ELF-1 (cell line): ENCODE measurements around the gene SELP.
A peak's percentile ranks its signal among the peaks of the same experiment; 100 is the strongest.

Experiments used
- DNase-seq: peaks from one replicate; pipeline ENCODE4 v3.0.0-alpha.2; 2016; ENCODE audit warnings: low read depth, low spot score

SELP gene

DNA sequence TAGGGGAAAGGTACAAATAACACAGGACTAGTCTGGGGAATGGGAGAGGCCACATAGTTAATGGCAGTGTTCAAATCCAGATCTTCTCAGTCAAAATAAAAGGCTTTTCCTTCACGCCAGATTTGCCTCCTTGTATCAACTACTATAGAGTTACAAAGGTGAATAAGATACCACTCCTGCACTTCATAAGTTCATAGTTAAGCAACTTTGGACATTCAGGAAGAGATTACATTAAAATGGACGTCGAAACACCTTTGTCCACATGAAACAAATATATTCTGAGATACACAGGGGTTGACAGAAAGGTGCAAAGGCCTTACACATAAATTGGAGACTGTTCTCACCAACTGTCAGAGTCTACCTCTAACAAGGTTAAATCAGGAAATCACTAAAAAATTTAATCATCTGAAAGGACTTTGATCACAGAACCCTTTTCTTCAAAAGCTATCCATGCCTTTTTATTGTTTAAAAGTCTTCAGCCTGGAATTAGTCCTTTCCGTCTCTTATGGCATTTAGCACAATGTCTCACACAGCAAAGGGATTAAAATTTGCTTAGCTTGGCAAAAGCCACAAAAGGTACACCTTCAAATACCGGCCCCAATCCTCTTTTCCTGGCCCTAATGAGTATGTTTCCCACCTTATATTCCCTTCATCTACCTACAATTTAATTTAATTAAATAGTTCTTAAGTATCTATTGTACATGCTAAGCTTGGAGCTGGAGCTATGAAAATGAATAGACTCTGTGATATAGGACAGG lies 51.8 kb downstream of the SELP start:
- DNase-seq: no peak

DNA sequence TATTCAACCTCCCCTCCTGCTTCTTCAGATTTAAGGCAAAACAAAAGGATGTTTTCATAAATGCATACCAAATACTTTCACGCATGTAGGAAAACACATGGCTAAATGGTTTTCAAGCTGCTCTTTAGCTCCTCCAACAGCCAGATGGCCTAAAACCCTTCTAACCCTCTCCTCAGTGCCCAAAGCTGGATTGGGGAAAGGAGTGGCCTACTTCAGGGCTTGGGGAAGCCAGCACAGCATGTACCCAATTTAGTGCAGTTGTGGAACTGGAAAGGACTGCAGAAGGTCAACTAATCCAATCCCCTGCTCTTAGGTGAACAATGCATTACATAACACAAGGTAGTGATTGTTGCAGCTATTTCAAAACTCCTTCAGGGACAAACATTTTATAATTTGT lies 53.0 kb downstream of the SELP start:
- DNase-seq: no peak

DNA sequence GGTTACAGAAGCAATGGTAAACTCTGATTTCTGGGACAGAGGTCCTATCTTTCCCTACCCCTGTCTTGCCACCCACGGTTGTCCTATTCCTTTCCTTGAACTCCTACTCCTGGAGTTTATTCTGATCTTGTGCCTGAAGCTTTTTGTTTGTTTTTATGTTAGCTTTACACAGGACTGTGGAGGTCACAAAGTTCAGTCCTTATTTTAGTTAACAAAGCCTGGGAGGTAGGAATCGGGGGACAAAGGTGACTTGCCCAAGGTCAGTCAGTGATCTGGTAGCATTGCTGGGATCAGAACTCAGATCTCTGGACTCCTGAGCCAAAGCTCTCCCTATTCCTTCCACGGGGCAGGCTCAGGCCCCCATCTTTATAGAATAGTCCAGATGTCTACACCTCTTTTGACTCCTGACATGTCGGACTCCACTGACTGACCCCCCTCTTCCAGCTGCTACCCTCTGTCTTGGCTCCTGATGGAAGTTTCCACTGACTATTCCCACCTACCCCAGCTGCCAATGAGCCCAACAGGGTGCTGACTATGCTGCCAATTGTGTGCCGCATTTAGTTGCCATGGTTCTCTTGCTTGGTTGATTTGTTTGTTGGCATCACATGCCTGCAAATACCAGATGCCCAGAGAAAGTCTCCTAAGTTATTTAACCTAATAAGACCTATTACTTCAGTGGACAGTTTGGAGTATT lies 53.5 kb downstream of the SELP start:
- DNase-seq: no peak

DNA sequence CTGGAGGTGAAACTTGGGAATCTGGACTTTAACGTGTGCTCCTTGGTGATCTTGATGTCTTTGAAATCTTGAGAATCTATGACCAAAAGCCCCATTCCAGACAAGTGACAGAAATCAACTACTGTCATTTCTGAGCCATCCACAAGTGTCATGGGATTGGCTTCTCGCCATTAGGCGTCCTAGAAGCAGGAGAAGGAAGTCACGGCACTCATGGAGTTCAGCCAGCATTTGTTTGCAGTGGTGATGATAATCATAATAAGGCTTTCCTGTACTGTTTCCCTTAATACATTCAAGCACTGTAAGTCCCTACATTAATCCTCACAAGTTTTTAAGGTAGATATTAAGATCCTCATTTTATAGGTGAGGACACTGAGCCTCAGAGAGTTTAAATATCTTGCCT lies 55.6 kb downstream of the SELP start:
- no peak for DNase-seq

GRCh38 chr1:169572187-169572586 lies 57.7 kb downstream of the SELP start:
- no peak for DNase-seq

- no peak for DNase-seq
Measured at GRCh38 chr1:169571450-169571849, 58.5 kb downstream of the SELP start.

DNA sequence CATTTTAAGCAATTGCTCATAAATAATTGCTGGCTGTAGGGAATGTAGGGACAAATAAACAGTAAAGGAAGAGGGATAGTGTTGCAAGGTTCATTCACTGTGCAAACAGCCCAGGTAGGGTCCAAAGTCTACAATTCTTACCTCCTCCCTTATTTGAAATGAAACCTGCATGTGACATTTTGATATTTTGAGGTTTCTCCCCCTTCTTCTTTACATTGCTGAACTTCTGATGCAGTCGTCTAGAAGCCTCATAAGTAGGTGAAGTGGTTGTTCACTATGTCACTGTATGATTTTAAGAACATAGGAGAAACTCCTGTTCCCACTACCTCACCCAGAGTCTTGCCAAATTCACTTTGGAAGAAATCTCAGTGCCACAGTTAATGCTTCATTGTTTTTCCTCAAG lies 59.8 kb downstream of the SELP start:
- no peak for DNase-seq

DNA sequence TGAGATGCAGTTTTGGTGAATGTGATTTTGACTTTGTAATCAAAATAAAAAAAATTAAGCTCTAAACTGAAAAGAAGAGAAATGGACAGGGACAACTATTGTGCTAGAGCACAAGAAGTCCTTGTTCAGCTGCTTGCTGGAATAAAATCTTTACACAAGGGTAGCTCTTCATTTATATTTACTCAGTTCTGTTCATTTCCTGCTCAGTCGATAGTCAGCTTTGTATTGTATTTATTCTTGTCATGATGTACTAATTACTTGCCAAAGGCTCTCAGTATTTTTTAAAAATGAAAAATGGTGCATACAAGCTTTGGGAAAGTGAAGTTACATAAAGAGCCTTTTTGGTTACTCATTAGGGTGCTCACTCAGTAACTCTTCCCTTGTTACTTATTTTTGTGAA lies 61.4 kb downstream of the SELP start:
- DNase-seq: no peak

DNA sequence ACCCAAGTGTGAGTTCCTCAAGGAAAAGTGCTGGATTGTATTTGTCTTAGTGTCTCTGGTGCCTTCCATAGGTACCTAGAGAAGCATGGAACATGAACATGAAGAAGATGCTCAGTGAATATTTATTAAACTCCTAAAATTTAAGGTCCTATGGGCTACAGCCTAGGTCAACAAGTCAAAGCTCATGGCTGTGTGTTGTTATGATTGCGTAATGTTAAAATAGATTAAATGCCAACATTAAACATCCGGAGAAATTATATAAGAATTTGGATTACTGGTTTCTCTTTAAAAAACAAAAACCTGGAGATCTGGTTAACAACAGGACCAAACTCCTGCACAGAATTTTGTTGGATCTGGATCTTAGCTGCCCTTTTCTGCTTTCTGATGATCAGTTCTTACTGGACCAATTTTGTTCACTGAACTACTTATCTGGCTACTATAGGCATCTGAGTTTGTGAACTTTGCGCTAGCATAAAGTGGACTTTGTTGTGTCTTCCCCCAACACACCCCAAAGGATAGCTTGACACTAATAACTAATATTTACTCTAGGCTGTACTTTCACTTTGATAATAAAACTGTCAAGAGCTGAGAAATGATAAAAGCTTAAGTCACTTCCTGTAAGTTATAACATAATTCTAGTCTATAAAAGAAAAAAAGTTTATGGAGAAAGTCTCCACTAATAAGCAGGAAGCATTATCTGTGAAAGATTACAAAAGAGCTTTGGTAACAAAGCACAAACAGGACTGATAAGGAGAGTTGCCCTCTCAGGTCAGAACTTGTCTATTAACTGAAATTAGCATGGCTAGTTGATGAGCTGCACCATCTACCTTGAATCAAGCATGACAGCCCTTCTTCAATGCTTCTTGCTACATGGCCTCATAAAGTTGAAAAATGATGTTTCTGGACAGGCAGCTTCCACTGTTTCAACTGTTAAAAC lies 64.3 kb downstream of the SELP start:
- no peak for DNase-seq

GRCh38 chr1:169563650-169564049 lies 66.3 kb downstream of the SELP start:
- DNase-seq: no peak

GRCh38 chr1:169563019-169563615 lies 66.8 kb downstream of the SELP start:
- no peak for DNase-seq

- DNase-seq: no peak
Measured at GRCh38 chr1:169561692-169562091, 68.2 kb downstream of the SELP start.

DNA sequence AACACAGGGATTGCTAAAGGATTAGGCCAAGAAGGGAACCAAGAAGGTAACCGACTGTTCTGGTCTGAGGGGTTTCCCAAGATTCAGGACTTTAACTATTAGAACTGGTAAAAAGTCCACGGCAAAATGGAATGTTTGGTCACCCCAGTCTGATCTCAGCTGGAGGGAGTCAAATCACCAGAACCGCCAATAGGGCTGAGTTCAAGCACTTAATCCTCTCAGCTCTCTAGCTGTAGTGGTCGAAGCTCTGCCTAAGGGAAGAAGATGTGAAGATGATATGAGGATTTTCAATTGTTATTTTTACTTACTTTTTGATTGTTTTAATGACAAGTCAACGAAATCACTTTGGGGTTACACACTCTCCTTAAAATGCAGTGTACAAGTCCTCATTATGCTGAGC lies 72.8 kb downstream of the SELP start:
- no peak for DNase-seq

GRCh38 chr1:169550294-169550693 lies 79.6 kb downstream of the SELP start:
- DNase-seq: no peak

DNA sequence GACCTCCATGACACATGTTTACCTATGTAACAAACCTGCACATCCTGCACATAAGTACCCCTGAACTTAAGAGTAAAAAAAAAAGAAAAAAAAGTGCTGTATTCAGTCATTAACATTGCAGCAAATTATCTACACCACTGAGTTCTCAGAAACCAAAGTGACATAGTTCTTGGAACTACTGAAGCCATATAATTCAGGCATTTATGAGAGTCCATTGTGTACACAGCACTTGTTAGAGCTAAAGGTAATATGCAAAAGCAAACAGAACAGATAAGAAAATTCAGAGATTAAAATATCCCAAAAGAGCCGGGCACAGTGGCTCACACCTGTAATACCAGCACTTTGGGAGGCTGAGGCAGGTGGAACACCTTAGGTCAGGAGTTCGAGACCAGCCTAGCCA lies 81.6 kb downstream of the SELP start:
- no peak for DNase-seq

- peak; percentile 41 for DNase-seq
Measured at GRCh38 chr1:169546087-169546995, 83.6 kb downstream of the SELP start.

GRCh38 chr1:169545472-169545871 lies 84.5 kb downstream of the SELP start:
- DNase-seq: no peak

GRCh38 chr1:169538998-169539871 lies 90.7 kb downstream of the SELP start:
- DNase-seq: no peak
